ENCODE measurements around the gene IRX4.

Gene IRX4

GRCh38 chr5:1891391-1891790 lies 8.7 kb upstream of the IRX4 start:
- DNase-seq (ENCODE audit: low read depth in 2 of 2), result no peak

GRCh38 chr5:1890296-1890695 lies 7.6 kb upstream of the IRX4 start:
- DNase-seq (ENCODE audit: low read depth in 2 of 2), result no peak

GRCh38 chr5:1889321-1890065 lies 6.8 kb upstream of the IRX4 start:
- DNase-seq (ENCODE audit: low read depth in 2 of 2), result no peak

GRCh38 chr5:1888541-1889251 lies 6.0 kb upstream of the IRX4 start:
- no peak for DNase-seq (ENCODE audit: low read depth in 2 of 2)

GRCh38 chr5:1887588-1888360 lies 5.0 kb upstream of the IRX4 start:
- DNase-seq (ENCODE audit: low read depth in 2 of 2), result no peak

GRCh38 chr5:1886846-1887587 lies 4.3 kb upstream of the IRX4 start:
- no peak for DNase-seq (ENCODE audit: low read depth in 2 of 2)

- no peak for DNase-seq (ENCODE audit: low read depth in 2 of 2)
These were observed 3.4 kb upstream of the IRX4 start for GRCh38 chr5:1885868-1886845.

- no peak for DNase-seq (ENCODE audit: low read depth in 2 of 2)
These were observed 2.7 kb upstream of the IRX4 start for GRCh38 chr5:1885404-1885755.

- DNase-seq (ENCODE audit: low read depth in 2 of 2), result no peak
These were observed 2.1 kb upstream of the IRX4 start for GRCh38 chr5:1884678-1885403.

GRCh38 chr5:1883925-1884677 lies 1.4 kb upstream of the IRX4 start:
- DNase-seq (ENCODE audit: low read depth in 2 of 2), result no peak

- DNase-seq (ENCODE audit: low read depth in 2 of 2), result no peak
These were observed 597 bp upstream of the IRX4 start for GRCh38 chr5:1883120-1883924.

GRCh38 chr5:1881731-1882336 lies 891 bp downstream of the IRX4 start:
- no peak for DNase-seq (ENCODE audit: low read depth in 2 of 2)

- DNase-seq (ENCODE audit: low read depth in 2 of 2), result no peak
These were observed 1.6 kb downstream of the IRX4 start for GRCh38 chr5:1881098-1881572.

- no peak for DNase-seq (ENCODE audit: low read depth in 2 of 2)
These were observed 2.2 kb downstream of the IRX4 start for GRCh38 chr5:1880377-1881025.

GRCh38 chr5:1879292-1880263 lies 3.1 kb downstream of the IRX4 start:
- no peak for DNase-seq (ENCODE audit: low read depth in 2 of 2)
